Heart left ventricle (tissue), 13 donors: ENCODE results near the gene IFRD2.

Experiments
- POLR2A ChIP-seq, 2 donors: fragments of 450-650 bp; IDR thresholded peaks; one replicate each; pipeline ENCODE4 v1.6.1; 2017; ENCODE audit warnings: antibody characterized with exemption in 2 of 2, mild to moderate bottlenecking in 2 of 2, moderate library complexity in 2 of 2
- TF ChIP-seq, protein P1 (sequence below), 12 donors: fragments of 200-600 bp; sonication (generic) in 4 of 12; IDR thresholded peaks; one replicate each; pipeline versions ENCODE4 v1.5.0 to v1.8.0; 2018 to 2022; ENCODE audit warnings: antibody characterized with exemption in 12 of 12, mild to moderate bottlenecking in 5 of 12
- donor health status: ischemic (EF 13 %, LVEDD 7.1; RV severe dilation, severe dysfunction).
- donor health status: DM: no; HTN: yes; CAD: no.
- donor health status: DM: no; HTN: no; CAD: no.
- donor health status: ischemic (EF 25% LVEDD 6.9; RV normal size, moderate dysfunction).
- donor health status: ischemic (EF 25% LVEDD 5.7; RV mildly dilated, moderate dysfunction).
- donor health status: ischemic (EF 35%, LVEDD 5.7; RV mildly dilated, moderate dysfunction).
- donor health status: nonischemic (EF 11% LVEDD 7.7; RV severe dilation, severe dysfunction).
- donor health status: DM: yes; HTN: yes; CAD: no.
- donor health status: PGD.
- donor health status: ischemic (EF 29% LVEDD 5.4; RV normal size, mild dysfunction).
- donor health status: nonischemic (EF 23%, LVEDD 6.1; RV moderate dilation, normal function).

DNA sequence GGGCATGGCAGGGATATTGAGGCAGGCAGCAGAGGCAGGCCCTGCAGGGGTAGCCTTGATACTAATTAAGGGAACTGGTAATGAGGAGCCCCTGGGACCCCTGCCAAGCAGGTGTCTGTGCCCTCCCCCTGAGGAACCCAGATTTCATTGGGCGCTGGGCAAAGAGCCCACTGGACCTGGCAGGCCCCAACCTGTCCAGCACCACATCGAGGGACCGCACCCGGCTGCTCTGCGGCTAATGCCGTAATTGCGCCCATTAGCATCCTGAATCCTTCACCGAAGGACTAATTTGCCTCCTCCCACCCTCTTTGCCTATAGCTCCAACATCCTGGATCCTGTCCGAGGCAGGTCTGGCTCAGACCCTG lies 37.0 kb downstream of the IFRD2 start:
- TF ChIP-seq POLR2A (IDR thresholded peaks at IDR 0.05) = no peak
- TF ChIP-seq, protein P1, sequence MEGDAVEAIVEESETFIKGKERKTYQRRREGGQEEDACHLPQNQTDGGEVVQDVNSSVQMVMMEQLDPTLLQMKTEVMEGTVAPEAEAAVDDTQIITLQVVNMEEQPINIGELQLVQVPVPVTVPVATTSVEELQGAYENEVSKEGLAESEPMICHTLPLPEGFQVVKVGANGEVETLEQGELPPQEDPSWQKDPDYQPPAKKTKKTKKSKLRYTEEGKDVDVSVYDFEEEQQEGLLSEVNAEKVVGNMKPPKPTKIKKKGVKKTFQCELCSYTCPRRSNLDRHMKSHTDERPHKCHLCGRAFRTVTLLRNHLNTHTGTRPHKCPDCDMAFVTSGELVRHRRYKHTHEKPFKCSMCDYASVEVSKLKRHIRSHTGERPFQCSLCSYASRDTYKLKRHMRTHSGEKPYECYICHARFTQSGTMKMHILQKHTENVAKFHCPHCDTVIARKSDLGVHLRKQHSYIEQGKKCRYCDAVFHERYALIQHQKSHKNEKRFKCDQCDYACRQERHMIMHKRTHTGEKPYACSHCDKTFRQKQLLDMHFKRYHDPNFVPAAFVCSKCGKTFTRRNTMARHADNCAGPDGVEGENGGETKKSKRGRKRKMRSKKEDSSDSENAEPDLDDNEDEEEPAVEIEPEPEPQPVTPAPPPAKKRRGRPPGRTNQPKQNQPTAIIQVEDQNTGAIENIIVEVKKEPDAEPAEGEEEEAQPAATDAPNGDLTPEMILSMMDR (IDR thresholded peaks at IDR 0.05) = no peak
